ENCODE results near the gene XIRP1.

DNA sequence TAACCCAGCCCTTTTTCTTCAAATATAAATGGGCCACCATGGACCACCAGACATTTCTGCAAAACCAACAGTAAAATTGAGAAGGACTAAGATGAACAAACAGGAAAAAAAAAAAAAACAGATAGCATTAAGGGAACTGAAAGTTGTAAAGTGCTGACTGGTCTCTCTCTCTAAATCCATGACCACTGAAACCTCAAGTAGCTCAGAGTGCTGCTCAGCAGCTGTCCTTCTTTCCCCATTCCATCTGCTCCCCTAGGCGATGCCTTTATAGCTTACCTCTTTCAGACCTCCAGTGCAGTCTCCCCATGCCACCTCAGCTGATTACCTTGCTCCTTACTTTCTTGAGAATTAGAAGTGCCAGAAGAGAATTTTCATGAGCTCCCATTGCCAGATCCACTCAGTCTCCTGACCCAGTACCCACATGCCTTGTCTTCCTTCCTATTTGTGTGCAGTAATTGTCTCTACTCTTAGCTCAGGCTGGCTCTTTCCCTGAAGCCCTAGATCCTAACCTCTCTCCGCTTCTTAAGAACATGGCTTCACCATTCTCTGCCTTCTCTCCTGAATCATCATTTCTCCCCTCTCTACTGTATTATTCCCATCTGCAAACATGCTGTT, 23.9 kb upstream of the XIRP1 start:
- TF ChIP-seq, protein P1, sequence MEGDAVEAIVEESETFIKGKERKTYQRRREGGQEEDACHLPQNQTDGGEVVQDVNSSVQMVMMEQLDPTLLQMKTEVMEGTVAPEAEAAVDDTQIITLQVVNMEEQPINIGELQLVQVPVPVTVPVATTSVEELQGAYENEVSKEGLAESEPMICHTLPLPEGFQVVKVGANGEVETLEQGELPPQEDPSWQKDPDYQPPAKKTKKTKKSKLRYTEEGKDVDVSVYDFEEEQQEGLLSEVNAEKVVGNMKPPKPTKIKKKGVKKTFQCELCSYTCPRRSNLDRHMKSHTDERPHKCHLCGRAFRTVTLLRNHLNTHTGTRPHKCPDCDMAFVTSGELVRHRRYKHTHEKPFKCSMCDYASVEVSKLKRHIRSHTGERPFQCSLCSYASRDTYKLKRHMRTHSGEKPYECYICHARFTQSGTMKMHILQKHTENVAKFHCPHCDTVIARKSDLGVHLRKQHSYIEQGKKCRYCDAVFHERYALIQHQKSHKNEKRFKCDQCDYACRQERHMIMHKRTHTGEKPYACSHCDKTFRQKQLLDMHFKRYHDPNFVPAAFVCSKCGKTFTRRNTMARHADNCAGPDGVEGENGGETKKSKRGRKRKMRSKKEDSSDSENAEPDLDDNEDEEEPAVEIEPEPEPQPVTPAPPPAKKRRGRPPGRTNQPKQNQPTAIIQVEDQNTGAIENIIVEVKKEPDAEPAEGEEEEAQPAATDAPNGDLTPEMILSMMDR (IDR thresholded peaks at IDR 0.05): no peak
- no peak for TF ChIP-seq EP300 (IDR thresholded peaks at IDR 0.05)
